BE2C (cell line): ENCODE data around the gene GPR34.

Experiments used
- DNase-seq: peaks from one replicate; pipeline ENCODE4 v3.0.0-alpha.2; 2020
- H3K27me3 ChIP-seq: fragments of 250-450 bp; sonication (Bioruptor Pico); 2 replicates; pipeline ENCODE4 v1.5.1; 2020; ENCODE audit warnings: mild to moderate bottlenecking
- H3K36me3 ChIP-seq: fragments of 250-450 bp; sonication (Bioruptor Pico); 2 replicates; pipeline ENCODE4 v1.5.1; 2020; ENCODE audit warnings: mild to moderate bottlenecking
- H3K4me1 ChIP-seq: fragments of 250-450 bp; sonication (Bioruptor Pico); 2 replicates; pipeline ENCODE4 v1.5.1; 2020
- H3K4me3 ChIP-seq: 2 replicates; pipeline ENCODE4 v1.5.1; 2011; ENCODE audit warnings: low read depth, low read length
- H3K9me3 ChIP-seq: fragments of 250-450 bp; sonication (Bioruptor Pico); 2 replicates; pipeline ENCODE4 v1.5.1; 2020
- TF ChIP-seq, protein P1 (sequence below): IDR thresholded peaks from 2 replicates; pipeline ENCODE4 v1.5.1; 2012; ENCODE audit warnings: mild to moderate bottlenecking, low read depth, low read length

Gene GPR34

GRCh38 chrX:41722214-41722613, 33.4 kb downstream of the GPR34 start:
- Histone ChIP-seq H3K4me3 (no peak overlapping the region), H3K4me1 (no peaks in the 10 kb centered on the region), H3K36me3 (no peaks in the 10 kb centered on the region), H3K27me3 (no peaks in the 10 kb centered on the region), H3K9me3 (no peaks in the 10 kb centered on the region)
- DNase-seq: no peak
- TF ChIP-seq, protein P1, sequence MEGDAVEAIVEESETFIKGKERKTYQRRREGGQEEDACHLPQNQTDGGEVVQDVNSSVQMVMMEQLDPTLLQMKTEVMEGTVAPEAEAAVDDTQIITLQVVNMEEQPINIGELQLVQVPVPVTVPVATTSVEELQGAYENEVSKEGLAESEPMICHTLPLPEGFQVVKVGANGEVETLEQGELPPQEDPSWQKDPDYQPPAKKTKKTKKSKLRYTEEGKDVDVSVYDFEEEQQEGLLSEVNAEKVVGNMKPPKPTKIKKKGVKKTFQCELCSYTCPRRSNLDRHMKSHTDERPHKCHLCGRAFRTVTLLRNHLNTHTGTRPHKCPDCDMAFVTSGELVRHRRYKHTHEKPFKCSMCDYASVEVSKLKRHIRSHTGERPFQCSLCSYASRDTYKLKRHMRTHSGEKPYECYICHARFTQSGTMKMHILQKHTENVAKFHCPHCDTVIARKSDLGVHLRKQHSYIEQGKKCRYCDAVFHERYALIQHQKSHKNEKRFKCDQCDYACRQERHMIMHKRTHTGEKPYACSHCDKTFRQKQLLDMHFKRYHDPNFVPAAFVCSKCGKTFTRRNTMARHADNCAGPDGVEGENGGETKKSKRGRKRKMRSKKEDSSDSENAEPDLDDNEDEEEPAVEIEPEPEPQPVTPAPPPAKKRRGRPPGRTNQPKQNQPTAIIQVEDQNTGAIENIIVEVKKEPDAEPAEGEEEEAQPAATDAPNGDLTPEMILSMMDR: no peak

DNA sequence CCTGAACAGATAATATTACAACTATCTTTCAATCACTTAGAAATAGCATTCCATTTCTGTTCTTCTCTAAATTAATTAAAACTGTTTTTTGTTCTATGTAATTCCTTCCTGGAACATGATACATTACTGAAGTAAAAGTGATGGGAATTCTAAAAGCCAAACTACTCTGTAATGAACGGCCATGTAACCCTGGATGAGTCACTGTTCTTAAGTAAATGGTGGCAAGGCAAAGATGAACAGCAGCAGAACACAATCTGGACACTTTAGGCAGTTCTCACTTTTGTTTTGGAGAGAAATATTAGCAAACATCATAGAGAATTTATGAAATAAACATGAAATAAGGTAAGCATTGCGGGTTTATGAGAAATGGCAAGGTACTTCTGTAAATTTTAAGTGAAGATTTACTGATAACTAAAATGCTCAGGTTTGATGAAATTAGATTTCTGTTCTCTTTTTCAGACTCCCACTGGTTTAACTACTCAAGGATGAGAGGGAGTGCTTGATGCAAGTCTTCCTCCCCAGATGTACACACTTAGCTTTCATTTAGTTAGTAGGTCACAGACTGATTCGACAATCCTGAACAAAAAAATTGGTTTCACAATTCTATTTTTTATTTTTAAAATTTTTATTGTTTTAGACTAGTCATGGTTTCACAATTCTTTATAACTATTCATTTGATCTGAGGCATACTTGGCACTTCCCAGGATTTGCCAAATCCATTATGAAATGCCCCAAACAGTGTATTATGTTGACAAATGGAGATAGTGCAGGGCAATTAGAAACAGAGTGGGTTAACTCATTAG, 34.2 kb downstream of the GPR34 start:
- H3K4me1 ChIP-seq: no peaks in the 10 kb centered on the region
- H3K27me3 ChIP-seq: no peaks in the 10 kb centered on the region
- no peak overlapping the region for H3K4me3 ChIP-seq
- H3K9me3 ChIP-seq: no peaks in the 10 kb centered on the region
- TF ChIP-seq, protein P1: no peak
- DNase-seq: no peak
- H3K36me3 ChIP-seq: no peaks in the 10 kb centered on the region

- Histone ChIP-seq H3K36me3 (no peaks in the 10 kb centered on the region), H3K4me1 (no peaks in the 10 kb centered on the region)
These were observed 35.1 kb downstream of the GPR34 start, which contains the start of gene GPR82 for GRCh38 chrX:41723826-41724225. TSS of gene GPR82 (plus strand) at chrX:41724181. CDS start at chrX:41727027, 2,846 bp downstream.

DNA sequence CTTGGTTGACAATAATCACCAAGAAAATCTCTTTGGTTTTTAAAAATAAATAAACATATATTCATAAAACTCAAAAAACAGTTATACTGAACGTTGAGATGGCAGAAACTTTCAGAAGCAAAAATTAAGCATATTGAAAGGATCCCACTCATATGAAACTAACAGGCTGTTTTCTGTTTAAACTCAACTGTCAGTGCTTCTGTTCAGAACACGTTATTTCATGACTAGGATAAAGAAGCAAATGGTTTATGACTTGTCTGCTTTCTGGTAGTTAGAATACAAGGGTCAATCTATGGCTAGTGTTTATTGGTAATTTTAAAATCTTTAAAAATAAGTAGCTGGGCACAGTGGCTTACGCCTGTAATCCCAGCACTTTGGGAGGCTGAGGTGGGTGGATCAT, 39.4 kb downstream of the GPR34 start:
- Histone ChIP-seq H3K4me3 (no peak overlapping the region), H3K4me1 (no peaks in the 10 kb centered on the region), H3K27me3 (no peaks in the 10 kb centered on the region), H3K36me3 (no peaks in the 10 kb centered on the region), H3K9me3 (no peaks in the 10 kb centered on the region)
- TF ChIP-seq, protein P1: no peak
- DNase-seq: no peak

More at GRCh38 chrX:41723826-41724225, 35.1 kb downstream of the GPR34 start, which contains the start of gene GPR82:
- H3K4me3 ChIP-seq: no peak within 1 kb of the TSS
- TF ChIP-seq, protein P1: no peak
- no peaks in the 10 kb centered on the region for H3K27me3 ChIP-seq
- no peaks in the 10 kb centered on the region for H3K9me3 ChIP-seq
- no peak for DNase-seq

GRCh38 chrX:41730081-41730480, 41.3 kb downstream of the GPR34 start:
- Histone ChIP-seq H3K36me3 (no peaks in the 10 kb centered on the region), H3K9me3 (no peaks in the 10 kb centered on the region), H3K4me3 (no peak overlapping the region), H3K27me3 (no peaks in the 10 kb centered on the region), H3K4me1 (no peaks in the 10 kb centered on the region)
- TF ChIP-seq, protein P1: no peak
- DNase-seq: no peak

DNA sequence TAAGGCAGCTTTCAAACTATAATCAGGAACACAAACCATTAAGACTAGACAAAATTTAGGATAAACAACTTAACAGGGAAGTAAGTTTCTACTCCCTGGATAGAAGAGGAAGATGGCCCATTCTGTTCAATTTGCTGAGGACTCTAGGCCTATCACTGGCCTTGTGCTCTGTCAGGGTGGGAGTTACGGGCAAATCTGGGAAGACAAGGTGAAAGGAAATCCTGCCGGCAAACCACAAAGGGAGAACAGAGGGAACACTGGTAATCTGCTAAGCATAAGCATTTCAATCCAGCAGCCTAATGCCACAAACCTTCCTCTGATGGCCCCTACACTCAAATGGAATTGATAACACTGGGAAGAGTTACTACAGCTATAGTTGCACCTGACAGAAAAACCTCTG, 43.5 kb downstream of the GPR34 start:
- Histone ChIP-seq H3K4me1 (no peaks in the 10 kb centered on the region), H3K9me3 (no peaks in the 10 kb centered on the region), H3K36me3 (no peaks in the 10 kb centered on the region), H3K4me3 (no peak overlapping the region), H3K27me3 (no peaks in the 10 kb centered on the region)
- TF ChIP-seq, protein P1: no peak
- no peak for DNase-seq
